ENCODE measurements around the gene ZNF764. TPM values are rescaled to one million over a fixed set of nuclear protein-coding genes. Genes with fewer than 3 reads are reported as not detected.
"Not testable (repeated sequence)": the region's sequence is repeated elsewhere in the genome, so short reads cannot be mapped to it uniquely, and the experiment has no call there.

Gene ZNF764
- total RNA-seq, 4 donors from 2014 or later = 8.3 to 12.0 (median 10.3) TPM

GRCh38 chr16:30524575-30525568 lies 33.3 kb downstream of the ZNF764 start:
- no peak for DNase-seq (ENCODE audit: low spot score in 2 of 2)
- WGBS, 2 donors = 93% methylated on average over 47 to 55 of the region's 60 CpGs
- H3K4me3 ChIP-seq (ENCODE audit: low read depth, poor library complexity, severe bottlenecking) = no peak overlapping the region
- TF ChIP-seq CTCF (IDR thresholded peaks at IDR 0.05) (no peak), POLR2A (IDR thresholded peaks at IDR 0.05) (no peak)
- intact Hi-C loops (cut with DNase I; ENCODE audit: low total_unique reads) = no loop called here

GRCh38 chr16:30523768-30524574 lies 34.2 kb downstream of the ZNF764 start:
- DNase-seq (ENCODE audit: low spot score in 2 of 2) = no peak
- intact Hi-C loops (cut with DNase I; ENCODE audit: low total_unique reads) = no loop called here
- H3K4me3 ChIP-seq (ENCODE audit: low read depth, poor library complexity, severe bottlenecking) = no peak overlapping the region
- TF ChIP-seq POLR2A (IDR thresholded peaks at IDR 0.05) (no peak), CTCF (IDR thresholded peaks at IDR 0.05) (no peak)
- 68 to 78% methylated on average over 26 of the region's 26 CpGs for WGBS, 2 donors

- DNase-seq (ENCODE audit: low spot score in 2 of 2); H3K4me3 ChIP-seq (ENCODE audit: low read depth, poor library complexity, severe bottlenecking); intact Hi-C loops (cut with DNase I; ENCODE audit: low total_unique reads): not testable (repeated sequence)
- 83 to 88% methylated on average over 12 of the region's 12 CpGs for WGBS, 2 donors
Measured at GRCh38 chr16:30522702-30523463, 35.3 kb downstream of the ZNF764 start.

- no peak for DNase-seq (ENCODE audit: low spot score in 2 of 2)
- TF ChIP-seq CTCF (IDR thresholded peaks at IDR 0.05) (no peak), POLR2A (IDR thresholded peaks at IDR 0.05) (no peak)
- WGBS, 2 donors = 55 to 60% methylated on average over 11 of the region's 11 CpGs
- intact Hi-C loops (cut with DNase I; ENCODE audit: low total_unique reads) = no loop called here
- H3K4me3 ChIP-seq (ENCODE audit: low read depth, poor library complexity, severe bottlenecking) = no peak overlapping the region
Measured at GRCh38 chr16:30521873-30522641, 36.1 kb downstream of the ZNF764 start.

- 89% methylated on average over 5 to 7 of the region's 7 CpGs for WGBS, 2 donors
- H3K4me3 ChIP-seq (ENCODE audit: low read depth, poor library complexity, severe bottlenecking) = no peak overlapping the region
- no peak for DNase-seq (ENCODE audit: low spot score in 2 of 2)
- TF ChIP-seq CTCF (IDR thresholded peaks at IDR 0.05) = no peak
- intact Hi-C loops (cut with DNase I; ENCODE audit: low total_unique reads) = no loop called here
Measured at GRCh38 chr16:30521476-30521872, 36.7 kb downstream of the ZNF764 start.

Data from lower leg skin (tissue), 4 donors.